ENCODE data around the gene PLEKHM1.
"Not testable (repeated sequence)": the region's sequence is repeated elsewhere in the genome, so short reads cannot be mapped to it uniquely, and the experiment has no call there.

Gene PLEKHM1

GRCh38 chr17:45441526-45442310 lies 48.8 kb downstream of the PLEKHM1 start:
- no peak for DNase-seq

GRCh38 chr17:45440839-45441515 lies 49.5 kb downstream of the PLEKHM1 start:
- not testable (repeated sequence) for DNase-seq

GRCh38 chr17:45440161-45440778 lies 50.3 kb downstream of the PLEKHM1 start:
- no peak for DNase-seq

GRCh38 chr17:45438931-45439610 lies 51.5 kb downstream of the PLEKHM1 start:
- DNase-seq = no peak

- DNase-seq = no peak
These were observed 52.8 kb downstream of the PLEKHM1 start for GRCh38 chr17:45437465-45438283.

GRCh38 chr17:45436625-45437464 lies 53.7 kb downstream of the PLEKHM1 start:
- DNase-seq = no peak

GRCh38 chr17:45436161-45436560 lies 54.4 kb downstream of the PLEKHM1 start:
- no peak for DNase-seq

- no peak for DNase-seq
These were observed 55.0 kb downstream of the PLEKHM1 start for GRCh38 chr17:45435481-45435880.

GRCh38 chr17:45433159-45433535 lies 57.4 kb downstream of the PLEKHM1 start:
- no peak for DNase-seq

- DNase-seq = peak; percentile 47
These were observed 57.9 kb downstream of the PLEKHM1 start, which contains the start of gene ARHGAP27 for GRCh38 chr17:45432405-45433158. TSS of gene ARHGAP27 (minus strand) at chr17:45432870. CDS start at chr17:45430279, 2,591 bp downstream.

- DNase-seq = peak; percentile 78
These were observed 58.8 kb downstream of the PLEKHM1 start for GRCh38 chr17:45431531-45432404.

GRCh38 chr17:45430738-45431530 lies 59.6 kb downstream of the PLEKHM1 start:
- DNase-seq = peak; percentile 35

GRCh38 chr17:45430006-45430737 lies 60.3 kb downstream of the PLEKHM1 start:
- DNase-seq = no peak

- no peak for DNase-seq
These were observed 61.0 kb downstream of the PLEKHM1 start for GRCh38 chr17:45429339-45430005.

GRCh38 chr17:45428931-45429338 lies 61.6 kb downstream of the PLEKHM1 start:
- no peak for DNase-seq

GRCh38 chr17:45428050-45428617 lies 62.4 kb downstream of the PLEKHM1 start:
- DNase-seq = peak; percentile 82

All from activated CD4-positive, alpha-beta T cell treated with anti-CD3 and anti-CD28 coated beads, Interleukin-10, Interleukin-2, amounts not matched to agents 100 ng/mL and 50 ng/mL, durations not matched to agents 16 hours and 8 hours (primary cell).